Fibroblast of lung (primary cell): ENCODE measurements around the gene MSX1.

ENCODE experiments used
- CTCF ChIP-seq, 2 donors: IDR thresholded peaks in 1 of 2; conservative IDR thresholded peaks in 1 of 2; 1 replicate in 1 of 2; 2 replicates in 1 of 2; pipeline ENCODE4 v1.5.1; 2011 to 2012; ENCODE audit warnings: low read length in 2 of 2, control low read depth in 1 of 2, inconsistent platforms in 1 of 2, low read depth in 1 of 2, mild to moderate bottlenecking in 1 of 2
- EZH2 ChIP-seq: IDR thresholded peaks from 2 replicates; pipeline ENCODE4 v1.5.1; 2012; ENCODE audit warnings: low read length, control low read depth, mild to moderate bottlenecking; ENCODE audit errors: missing control alignments

- TF ChIP-seq CTCF (conservative IDR thresholded peaks at IDR 0.05 in 1 of 2, IDR thresholded peaks at IDR 0.05 in 1 of 2; ENCODE audit: low read depth in 1 of 2, low read length in 2 of 2) = peak; percentile 25 to 41
- no peak for TF ChIP-seq EZH2
Measured at GRCh38 chr4:4880492-4880891, 21.0 kb downstream of the MSX1 start.
